HCEC 1CT (cell line): ENCODE results near the gene WDR73.
A peak's percentile ranks its signal among the peaks of the same experiment; 100 is the strongest.
"Not testable (repeated sequence)": the region's sequence is repeated elsewhere in the genome, so short reads cannot be mapped to it uniquely, and the experiment has no call there.

Source experiments
- DNase-seq: peaks from one replicate; pipeline ENCODE4 v3.0.0-alpha.2; 2017

Gene WDR73

GRCh38 chr15:84653910-84654688 lies at the start of gene WDR73:
Gene WDR73, minus strand, starts transcription at chr15:84654283. Its CDS starts 9 bp downstream, at chr15:84654274.
- DNase-seq, result peak; percentile 89

GRCh38 chr15:84703808-84704207 lies 49.7 kb upstream of the WDR73 start:
- DNase-seq, result no peak

- peak; percentile 16 for DNase-seq
Observed at GRCh38 chr15:84702961-84703482, 48.9 kb upstream of the WDR73 start.

- DNase-seq, result no peak
Observed at GRCh38 chr15:84699538-84700191, 45.6 kb upstream of the WDR73 start.

GRCh38 chr15:84697236-84697990 lies 43.3 kb upstream of the WDR73 start:
- DNase-seq, result no peak

GRCh38 chr15:84696757-84697156 lies 42.7 kb upstream of the WDR73 start:
- no peak for DNase-seq

- DNase-seq, result no peak
Observed at GRCh38 chr15:84690342-84690741, 36.3 kb upstream of the WDR73 start.

GRCh38 chr15:84689858-84690257 lies 35.8 kb upstream of the WDR73 start:
- no peak for DNase-seq

- not testable (repeated sequence) for DNase-seq
Observed at GRCh38 chr15:84686446-84686845, 32.4 kb upstream of the WDR73 start.

GRCh38 chr15:84685304-84685703 lies 31.2 kb upstream of the WDR73 start:
- DNase-seq, result peak; percentile 91

- peak; percentile 56 for DNase-seq
Observed at GRCh38 chr15:84684092-84684491, 30.0 kb upstream of the WDR73 start.

- DNase-seq, result no peak
Observed at GRCh38 chr15:84681831-84682230, 27.7 kb upstream of the WDR73 start.

GRCh38 chr15:84671211-84671610 lies 17.1 kb upstream of the WDR73 start:
- peak; percentile 65 for DNase-seq

- DNase-seq, result no peak
Observed at GRCh38 chr15:84669726-84670125, 15.6 kb upstream of the WDR73 start.

GRCh38 chr15:84668221-84668982 lies 14.3 kb upstream of the WDR73 start:
- no peak for DNase-seq

- DNase-seq, result no peak
Observed at GRCh38 chr15:84666373-84666772, 12.3 kb upstream of the WDR73 start.

- DNase-seq, result no peak
Observed at GRCh38 chr15:84661001-84661400, 6.9 kb upstream of the WDR73 start.

- no peak for DNase-seq
Observed at GRCh38 chr15:84659904-84660781, 6.1 kb upstream of the WDR73 start.

- DNase-seq, result no peak
Observed at GRCh38 chr15:84658788-84659411, 4.8 kb upstream of the WDR73 start.

- peak; percentile 72 for DNase-seq
Observed at GRCh38 chr15:84658080-84658787, 4.2 kb upstream of the WDR73 start, which contains the start of gene NMB. Gene NMB, minus strand, starts transcription at chr15:84658199. Its CDS starts 47 bp downstream, at chr15:84658152.
